HG03571 (cell line): ENCODE measurements around the gene SIGLECL1.
"Not testable (repeated sequence)": the region's sequence is repeated elsewhere in the genome, so short reads cannot be mapped to it uniquely, and the experiment has no call there.

Source experiments
- ATAC-seq: cut with Tn5 transposase; IDR thresholded peaks from one replicate; pipeline ENCODE4 v1.9.1; 2021; ENCODE audit not compliant: unreplicated experiment

SIGLECL1 gene

GRCh38 chr19:51250786-51251467, at the start of gene SIGLECL1:
Gene SIGLECL1, plus strand, starts transcription at chr19:51251080. Its CDS starts 12,993 bp downstream, at chr19:51264073.
- ATAC-seq = no peak

GRCh38 chr19:51201712-51202111, 49.2 kb upstream of the SIGLECL1 start:
- ATAC-seq = no peak

- no peak for ATAC-seq
Observed at GRCh38 chr19:51203916-51204315, 47.0 kb upstream of the SIGLECL1 start.

- ATAC-seq = no peak
Observed at GRCh38 chr19:51204321-51204720, 46.6 kb upstream of the SIGLECL1 start.

GRCh38 chr19:51207747-51208146, 43.1 kb upstream of the SIGLECL1 start:
- ATAC-seq = no peak

GRCh38 chr19:51210191-51210784, 40.6 kb upstream of the SIGLECL1 start:
- no peak for ATAC-seq

- not testable (repeated sequence) for ATAC-seq
Observed at GRCh38 chr19:51210874-51211361, 40.0 kb upstream of the SIGLECL1 start.

- no peak for ATAC-seq
Observed at GRCh38 chr19:51211833-51212232, 39.0 kb upstream of the SIGLECL1 start.

- no peak for ATAC-seq
Observed at GRCh38 chr19:51219307-51219706, 31.6 kb upstream of the SIGLECL1 start.

GRCh38 chr19:51219971-51220370, 30.9 kb upstream of the SIGLECL1 start:
- no peak for ATAC-seq

GRCh38 chr19:51220996-51221395, 29.9 kb upstream of the SIGLECL1 start:
- no peak for ATAC-seq

- ATAC-seq = no peak
Observed at GRCh38 chr19:51224163-51224641, 26.7 kb upstream of the SIGLECL1 start.

GRCh38 chr19:51224898-51225393, 25.9 kb upstream of the SIGLECL1 start, which contains the start of gene CD33:
Gene CD33, plus strand, starts transcription at chr19:51225080. Its CDS starts 39 bp downstream, at chr19:51225119.
- not testable (repeated sequence) for ATAC-seq

- ATAC-seq = no peak
Observed at GRCh38 chr19:51226067-51226466, 24.8 kb upstream of the SIGLECL1 start.

- ATAC-seq = no peak
Observed at GRCh38 chr19:51227326-51227725, 23.6 kb upstream of the SIGLECL1 start.

GRCh38 chr19:51227966-51228365, 22.9 kb upstream of the SIGLECL1 start:
- ATAC-seq = no peak

- no peak for ATAC-seq
Observed at GRCh38 chr19:51240866-51241265, 10.0 kb upstream of the SIGLECL1 start.

- ATAC-seq = no peak
Observed at GRCh38 chr19:51242881-51243630, 7.8 kb upstream of the SIGLECL1 start.

- no peak for ATAC-seq
Observed at GRCh38 chr19:51246164-51246552, 4.7 kb upstream of the SIGLECL1 start.

- no peak for ATAC-seq
Observed at GRCh38 chr19:51247972-51248590, 2.8 kb upstream of the SIGLECL1 start.

- ATAC-seq = no peak
Observed at GRCh38 chr19:51251468-51251820, 564 bp downstream of the SIGLECL1 start.
